GM12891 (cell line): ENCODE measurements around the gene ANKRD13B.

Experiments
- POLR2A ChIP-seq: IDR thresholded peaks from 2 replicates; pipeline ENCODE4 v1.6.1; 2011; ENCODE audit warnings: low read depth, low read length, control low read depth
- POLR2AphosphoS5 ChIP-seq: IDR thresholded peaks from 2 replicates; pipeline ENCODE4 v1.6.1; 2011; ENCODE audit warnings: low read depth, low read length, control low read depth
- SPI1 ChIP-seq: IDR thresholded peaks from 2 replicates; pipeline ENCODE4 v1.6.1; 2011; ENCODE audit warnings: low read depth, low read length, control low read depth
- TAF1 ChIP-seq: IDR thresholded peaks from 2 replicates; pipeline ENCODE4 v1.6.1; 2011; ENCODE audit warnings: low read depth, low read length, control low read depth

GRCh38 chr17:29579866-29580771 is 12.8 kb upstream of the ANKRD13B start:
- TF ChIP-seq TAF1 (no peak), POLR2A (no peak), POLR2AphosphoS5 (no peak), SPI1 (no peak)
